Fibroblast of skin of left quadriceps (primary cell): ENCODE results near the gene LRCOL1.

Experiments
- DNase-seq, 2 experiments: peaks; one replicate each; pipeline ENCODE4 v3.0.0-alpha.2; 2013; ENCODE audit warnings: low read depth in 2 of 2

LRCOL1 gene

DNA sequence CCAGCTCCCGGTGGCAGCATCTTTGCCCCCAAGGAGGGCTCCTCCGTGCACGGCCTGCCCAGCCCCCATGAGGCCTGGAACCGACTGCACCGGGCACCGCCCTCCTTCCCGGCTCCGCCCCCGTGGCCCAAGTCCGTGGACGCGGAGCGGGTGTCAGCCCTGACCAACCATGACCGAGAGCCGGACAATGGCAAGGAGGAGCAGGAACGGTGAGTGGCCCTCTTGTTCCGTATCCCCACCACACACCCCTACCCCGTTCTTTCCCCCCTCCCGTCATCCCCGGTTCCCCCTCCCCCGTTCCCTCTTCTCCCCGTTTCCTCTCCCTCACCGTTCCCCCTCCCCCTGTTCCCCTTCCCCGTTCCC lies 28.3 kb downstream of the LRCOL1 start:
- DNase-seq, result no peak

DNA sequence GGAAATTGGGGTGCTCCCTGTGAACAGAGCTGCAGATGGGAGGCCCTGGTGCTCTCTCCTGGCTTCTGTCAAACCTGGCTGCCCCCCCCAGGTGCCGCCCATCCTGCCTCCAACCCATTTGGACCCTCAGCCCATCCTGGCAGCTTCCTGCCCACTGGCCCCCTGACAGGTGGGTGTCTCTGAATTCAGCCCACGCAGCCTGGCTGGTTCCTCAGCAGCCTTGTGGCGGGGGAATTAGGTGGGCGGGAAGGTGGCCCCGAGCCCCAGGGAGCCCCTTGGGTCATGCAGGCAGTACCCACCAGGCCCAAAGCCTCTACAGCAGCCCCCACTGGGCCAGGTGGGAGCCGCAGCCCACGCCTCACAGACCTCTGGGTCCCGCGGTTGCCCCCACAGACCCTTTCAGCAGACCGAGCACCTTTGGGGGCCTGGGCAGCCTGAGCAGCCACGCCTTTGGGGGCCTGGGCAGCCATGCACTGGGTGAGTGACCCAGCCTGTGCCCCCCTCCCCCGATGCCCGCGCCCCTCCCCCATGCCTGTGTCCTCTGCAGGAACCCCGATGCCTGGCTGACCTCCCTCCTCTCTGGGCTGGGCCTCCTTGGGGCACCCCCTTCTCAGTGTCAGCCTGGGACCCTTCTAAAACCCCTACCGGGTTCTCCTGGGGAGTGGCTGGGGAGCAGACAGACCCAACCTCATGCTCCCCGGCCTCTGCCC lies 28.9 kb downstream of the LRCOL1 start:
- DNase-seq, result no peak

DNA sequence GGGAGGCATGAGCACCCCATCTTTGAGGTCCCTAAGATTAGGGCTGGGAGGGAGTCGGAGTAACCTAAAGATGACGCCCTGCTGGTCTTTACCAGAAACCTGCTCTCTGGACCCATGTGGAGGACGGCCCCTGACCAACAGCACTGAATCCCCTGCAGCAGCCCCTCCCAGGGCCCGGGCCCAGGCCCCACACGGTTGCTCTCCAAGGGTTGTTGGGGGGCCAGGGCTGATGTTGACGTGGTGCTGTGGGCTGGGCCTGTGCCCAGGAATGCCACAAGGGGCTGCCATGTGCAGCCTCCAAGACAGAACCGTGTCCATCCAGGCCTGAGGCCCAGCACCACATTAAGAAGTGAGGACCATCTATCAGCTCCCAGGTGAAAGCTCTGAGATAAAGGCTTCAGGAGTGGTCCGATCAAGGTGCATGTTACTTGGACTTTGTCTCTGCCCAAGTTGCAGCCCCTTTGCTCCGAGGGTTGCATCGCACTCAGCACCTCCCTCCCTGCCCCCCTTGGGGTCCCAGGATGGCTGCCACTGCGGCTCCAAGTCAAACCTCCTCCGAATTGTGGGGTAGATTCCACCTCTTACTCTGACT lies 29.6 kb downstream of the LRCOL1 start:
- DNase-seq, result no peak

DNA sequence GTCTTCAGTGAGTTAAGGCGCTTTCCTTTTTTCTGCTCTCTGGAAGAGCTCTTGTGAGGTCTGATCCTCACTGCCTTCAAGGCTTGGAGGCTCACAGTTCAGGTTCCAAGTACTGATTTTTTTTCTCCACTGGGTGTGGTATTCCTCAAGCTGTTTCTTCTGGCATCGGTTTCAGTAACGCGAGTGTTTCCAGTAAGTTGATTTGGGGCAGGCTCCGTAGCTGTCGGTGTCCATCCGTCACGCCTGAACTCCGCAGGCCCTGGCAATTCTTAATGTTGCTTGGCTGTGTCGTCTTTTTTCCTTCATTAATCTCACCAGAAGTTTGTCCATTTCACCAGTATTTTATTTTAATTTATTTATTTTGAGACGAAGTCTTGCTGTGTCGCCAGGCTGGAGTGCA lies 30.6 kb downstream of the LRCOL1 start:
- DNase-seq, result no peak

DNA sequence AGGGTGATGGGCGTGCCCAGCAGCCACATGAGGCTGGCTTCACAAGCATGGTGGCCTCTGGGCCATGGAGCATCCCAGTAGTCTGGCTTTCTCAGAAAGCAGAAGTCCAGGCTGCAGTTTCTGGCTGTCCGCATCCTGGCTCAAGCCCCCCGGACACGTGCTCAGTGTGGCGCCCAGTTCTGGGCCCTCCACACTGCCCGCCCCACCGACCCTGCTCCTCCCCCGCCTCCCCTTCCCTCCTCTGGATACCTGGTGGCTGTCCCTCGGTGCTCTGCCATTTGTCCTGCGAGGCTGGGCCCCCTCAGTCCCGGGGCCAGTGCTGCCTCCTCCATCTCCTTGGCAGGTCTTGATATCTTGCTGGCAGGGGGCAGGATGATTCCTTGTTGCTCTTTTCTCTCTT lies 31.6 kb downstream of the LRCOL1 start:
- DNase-seq, result no peak

DNA sequence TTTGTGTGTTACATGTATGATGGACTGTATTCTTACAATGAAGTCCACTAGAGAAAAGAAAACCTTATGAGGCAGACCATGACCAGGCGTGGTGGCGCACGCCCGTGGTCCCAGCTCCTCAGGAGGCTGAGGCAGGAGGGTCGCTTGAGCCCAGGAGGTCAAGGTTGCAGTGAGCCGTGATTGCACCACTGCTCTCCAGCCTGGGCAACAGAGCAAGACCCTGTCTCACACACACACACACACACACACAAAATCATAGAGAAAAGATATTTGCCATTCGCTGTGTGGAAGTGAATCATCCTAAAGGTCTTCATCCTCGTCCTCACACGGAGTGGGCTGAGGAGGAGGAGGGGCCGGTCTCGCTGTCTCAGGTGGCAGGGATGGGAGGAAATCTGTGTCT lies 32.3 kb downstream of the LRCOL1 start:
- no peak for DNase-seq

DNA sequence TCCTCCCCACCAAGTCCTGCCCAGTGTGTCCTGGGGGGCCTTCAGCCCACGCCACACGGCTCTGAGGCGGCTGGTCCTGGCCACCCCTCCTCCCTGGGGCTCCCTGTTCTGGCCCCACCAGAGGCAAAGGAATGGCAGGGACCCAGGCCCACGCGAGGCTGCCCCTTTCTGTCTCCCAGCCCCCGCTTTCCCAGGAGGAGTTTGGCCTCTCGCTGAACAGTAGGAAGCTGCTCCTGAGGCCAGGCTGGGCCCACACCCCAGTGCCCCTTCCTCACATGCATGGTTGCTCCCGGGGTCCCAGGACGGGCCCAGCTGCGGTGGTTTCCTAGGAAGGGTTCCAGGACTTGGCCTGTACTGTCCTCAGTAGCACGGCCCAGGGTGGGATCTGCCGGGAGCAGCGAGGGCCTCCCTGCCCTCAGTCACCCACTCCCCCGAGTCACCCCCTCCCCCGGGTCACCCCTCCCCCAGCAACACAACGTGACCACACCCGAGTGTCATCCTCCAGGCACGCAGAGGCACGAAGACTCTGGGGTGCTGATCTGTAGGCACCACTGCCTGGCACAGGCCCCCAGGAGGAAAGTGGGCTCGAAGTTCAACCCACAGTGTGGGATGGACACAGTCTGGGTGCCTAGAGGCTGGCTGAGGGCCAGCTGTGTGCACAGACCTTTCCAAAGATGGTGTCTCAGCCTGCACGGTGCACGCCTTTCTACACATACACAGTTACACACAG lies 33.0 kb downstream of the LRCOL1 start:
- no peak for DNase-seq

DNA sequence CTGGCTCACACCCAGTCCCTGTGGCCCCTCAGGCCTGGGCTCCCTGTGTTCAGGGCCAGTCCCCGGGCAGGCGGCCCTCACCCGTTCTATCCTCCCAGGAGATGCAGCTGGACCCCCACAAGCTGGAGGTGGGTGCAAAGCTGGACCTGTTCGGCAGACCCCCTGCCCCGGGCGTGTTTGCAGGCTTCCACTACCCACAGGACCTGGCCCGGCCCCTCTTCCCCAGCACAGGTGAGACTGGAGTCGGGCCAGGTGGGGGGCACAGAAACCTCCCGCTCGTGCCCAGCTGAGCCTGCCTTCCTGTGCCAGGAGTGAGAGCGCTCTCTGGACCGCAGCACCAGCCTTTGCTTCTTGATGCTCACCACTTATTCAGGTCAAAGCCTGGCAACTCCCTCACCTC lies 33.7 kb downstream of the LRCOL1 start:
- DNase-seq, result no peak

DNA sequence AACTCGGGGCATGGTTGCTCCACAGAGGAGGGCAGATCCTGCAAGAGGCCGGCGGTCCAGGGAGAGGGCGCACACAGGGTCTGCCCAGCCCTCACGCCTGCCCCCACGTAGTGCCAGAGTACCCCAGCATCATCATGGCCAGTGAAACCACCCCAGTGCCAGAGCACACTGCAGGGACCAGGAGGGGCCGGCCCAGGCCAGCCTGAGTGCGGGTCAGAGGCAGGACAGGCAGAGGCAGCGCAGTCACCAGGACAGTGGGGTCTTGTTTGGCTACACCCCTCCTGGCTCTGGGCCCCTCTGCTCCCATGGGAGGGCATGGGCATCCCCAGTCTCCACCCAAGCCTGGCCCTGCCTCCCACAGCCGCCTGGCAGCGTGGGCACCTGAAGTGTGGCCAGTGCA lies 34.7 kb downstream of the LRCOL1 start:
- no peak for DNase-seq

DNA sequence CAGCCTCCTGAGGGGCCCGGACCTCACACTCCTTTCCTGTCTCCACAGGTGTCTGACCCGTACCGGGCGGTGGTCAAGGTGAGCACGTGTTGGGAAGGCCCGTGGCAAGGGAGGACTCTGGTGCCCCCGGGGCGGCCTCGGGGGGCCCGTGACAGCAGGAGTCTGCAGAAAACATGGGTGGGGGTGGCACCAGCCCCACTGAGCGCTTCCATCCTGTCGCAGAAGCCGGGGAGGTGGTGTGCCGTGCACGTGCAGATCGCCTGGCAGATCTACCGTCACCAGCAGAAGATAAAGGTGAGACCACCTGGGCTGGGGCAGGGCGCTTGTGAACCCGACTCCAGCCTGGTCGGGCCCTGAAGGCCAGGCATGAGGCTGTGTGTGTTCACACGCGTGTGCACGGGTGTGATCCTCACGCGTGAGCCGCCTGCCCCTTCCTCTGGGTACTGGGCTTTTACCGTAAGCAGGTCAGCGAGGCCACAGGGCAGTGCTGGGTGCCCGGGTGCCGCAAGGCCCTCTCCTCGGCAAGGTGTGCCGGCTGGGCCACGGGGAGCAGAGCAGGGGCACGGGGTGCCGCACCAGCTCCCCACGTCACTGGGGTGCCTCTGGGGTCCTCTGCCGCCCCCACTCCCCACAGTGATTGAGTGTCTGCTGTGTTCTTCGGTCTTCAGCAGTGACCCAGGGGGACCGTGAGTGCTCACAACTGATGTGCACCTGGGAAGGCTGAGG lies 35.9 kb downstream of the LRCOL1 start:
- DNase-seq, result no peak

DNA sequence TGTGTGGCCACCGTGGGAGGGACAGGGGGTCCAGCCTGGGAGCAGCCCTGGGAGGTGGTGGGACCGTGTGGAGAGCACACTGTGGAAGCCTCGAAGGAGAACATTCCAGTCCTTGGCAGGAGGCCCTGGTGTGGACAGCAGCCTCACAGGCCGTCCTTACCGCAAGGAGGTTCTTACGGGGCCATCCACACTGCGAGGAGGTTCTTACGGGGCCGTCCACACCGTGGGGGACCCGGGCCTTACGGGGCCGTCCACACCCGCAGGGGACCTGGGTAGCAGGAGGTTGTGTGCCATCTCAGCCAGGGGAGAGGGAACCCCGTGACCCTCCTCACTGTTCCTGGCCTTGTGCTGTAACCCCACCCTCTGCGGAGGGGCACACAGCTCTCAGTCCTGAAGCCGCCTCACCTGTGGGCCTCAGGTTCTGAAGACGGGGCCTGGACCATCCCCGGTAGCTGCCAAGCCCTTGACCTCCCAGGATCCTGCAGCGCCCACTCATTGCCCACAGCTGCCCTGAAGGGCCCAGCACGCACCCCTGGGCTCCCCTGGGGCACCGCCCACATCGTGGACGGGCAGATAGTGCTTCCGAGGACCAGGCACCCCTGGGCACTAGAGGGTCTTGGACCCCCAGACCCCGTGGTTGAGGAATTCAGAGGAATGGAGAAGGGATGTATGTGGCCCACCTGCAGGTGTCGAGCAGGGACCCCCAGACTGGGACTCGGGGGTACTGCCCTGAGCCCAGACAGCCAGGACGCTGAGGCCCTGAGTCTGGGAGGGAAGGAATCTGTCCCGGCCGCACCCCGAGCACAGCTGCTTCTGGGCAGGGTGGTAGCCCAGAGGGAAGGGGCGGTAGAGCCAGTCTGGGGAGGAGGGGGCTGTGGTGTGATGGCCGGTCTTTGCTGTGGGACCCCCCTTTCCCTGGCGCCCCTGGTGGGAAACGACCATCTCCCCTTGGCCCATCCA lies 37.3 kb downstream of the LRCOL1 start:
- no peak for DNase-seq

DNA sequence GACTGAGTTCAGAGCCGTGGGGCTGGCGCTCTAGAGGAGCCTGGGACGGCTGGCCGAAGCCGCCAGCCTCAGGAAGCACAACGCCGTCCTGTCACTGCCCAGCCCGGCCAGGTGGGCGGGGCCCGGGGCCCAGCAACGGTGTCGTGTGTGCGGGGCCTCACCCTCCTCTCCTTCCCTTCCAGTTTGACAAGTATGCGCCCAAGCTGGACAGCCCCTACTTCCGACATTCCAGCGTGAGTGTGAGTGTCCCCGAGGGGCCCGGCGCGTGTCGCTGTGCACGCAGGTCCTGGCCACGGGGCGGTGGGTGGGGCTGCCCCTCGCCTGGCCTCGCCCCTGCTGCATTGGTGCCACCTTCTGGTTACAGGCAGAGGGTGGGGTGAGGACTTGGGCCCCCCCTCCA lies 38.3 kb downstream of the LRCOL1 start:
- no peak for DNase-seq

DNA sequence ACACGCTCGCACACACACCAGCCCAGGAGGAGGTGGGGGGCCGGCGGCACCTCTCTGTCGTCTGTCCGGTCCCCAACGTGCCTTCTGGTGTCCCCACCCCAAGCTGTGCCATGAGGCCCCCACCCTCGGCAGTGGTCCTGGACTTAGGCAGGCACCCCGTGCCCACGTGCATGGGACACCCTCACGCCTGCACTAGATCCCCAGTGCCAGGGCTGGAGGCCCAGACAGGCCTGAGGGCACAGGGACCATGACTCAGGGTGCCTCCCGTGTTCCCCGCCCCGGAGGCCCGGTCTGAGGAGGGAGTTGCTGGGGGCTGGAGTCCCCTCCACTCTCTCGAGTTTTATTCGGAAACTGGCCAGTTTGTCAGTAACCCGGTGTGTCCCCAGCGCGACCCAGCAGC lies 38.8 kb downstream of the LRCOL1 start:
- DNase-seq, result no peak

DNA sequence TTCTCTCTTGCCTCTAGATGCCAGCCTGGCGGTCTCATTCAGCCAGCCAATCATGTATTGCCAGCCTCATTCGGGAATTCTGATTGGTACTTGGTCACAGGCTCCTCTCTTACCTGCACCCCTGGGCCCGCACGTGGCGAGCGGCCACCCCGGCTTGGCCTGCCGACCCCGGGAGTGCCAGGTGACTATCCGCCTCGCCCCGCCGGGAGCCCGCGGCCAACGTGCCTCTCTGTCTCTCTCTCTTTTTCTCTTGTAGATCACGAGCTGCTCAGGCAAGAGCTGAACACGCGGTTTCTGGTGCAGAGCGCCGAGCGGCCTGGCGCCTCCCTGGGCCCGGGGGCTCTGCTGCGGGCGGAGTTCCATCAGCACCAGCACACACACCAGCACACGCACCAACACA lies 39.3 kb downstream of the LRCOL1 start:
- no peak for DNase-seq

DNA sequence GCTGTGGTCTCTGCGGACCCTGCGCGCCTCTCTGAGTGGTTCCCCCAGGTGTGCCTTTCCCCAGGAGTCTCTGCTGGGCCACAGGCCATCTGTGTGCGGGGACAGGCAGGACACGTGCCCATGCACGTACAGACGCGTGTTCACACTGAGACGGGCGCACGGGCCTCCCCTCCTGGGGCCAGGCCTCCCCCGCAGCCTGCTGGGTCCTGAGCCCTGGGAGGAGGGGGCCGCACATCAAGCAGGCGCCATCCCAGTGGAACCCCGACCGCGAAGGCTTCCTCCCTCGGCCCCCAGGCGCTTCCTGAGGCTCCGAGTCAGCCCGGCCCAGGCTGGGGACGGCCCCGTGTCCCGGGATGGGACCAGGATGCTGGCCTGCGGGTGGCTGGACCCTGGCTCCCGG lies 39.7 kb downstream of the LRCOL1 start:
- no peak for DNase-seq

DNA sequence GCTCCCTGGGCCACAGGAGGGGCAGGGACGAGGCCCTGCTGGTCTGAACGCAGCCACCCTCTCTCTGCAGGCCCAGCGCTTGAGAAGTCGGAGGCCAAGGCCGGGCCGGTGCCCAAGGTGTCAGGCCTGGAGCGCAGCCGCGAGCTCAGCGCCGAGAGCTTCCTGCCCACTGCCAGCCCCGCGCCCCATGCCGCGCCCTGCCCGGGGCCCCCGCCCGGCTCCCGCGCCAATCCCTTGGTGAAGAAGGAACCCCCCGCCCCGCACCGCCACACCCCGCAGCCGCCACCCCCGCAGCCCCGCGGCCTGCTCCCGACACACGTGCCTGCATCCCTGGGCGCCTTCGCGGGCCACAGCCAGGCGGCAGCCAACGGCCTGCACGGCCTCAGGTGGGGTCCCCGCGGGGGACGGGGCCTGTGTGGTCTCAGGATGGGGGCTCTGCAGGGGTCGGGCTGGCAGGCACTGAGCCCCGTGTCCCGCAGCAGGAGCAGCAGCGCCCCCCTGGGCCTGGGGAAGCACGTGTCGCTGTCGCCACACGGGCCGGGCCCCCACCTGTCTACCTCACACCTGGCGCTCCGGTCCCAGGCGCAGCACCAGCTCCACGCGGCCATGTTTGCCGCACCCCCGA lies 40.4 kb downstream of the LRCOL1 start:
- DNase-seq, result no peak

DNA sequence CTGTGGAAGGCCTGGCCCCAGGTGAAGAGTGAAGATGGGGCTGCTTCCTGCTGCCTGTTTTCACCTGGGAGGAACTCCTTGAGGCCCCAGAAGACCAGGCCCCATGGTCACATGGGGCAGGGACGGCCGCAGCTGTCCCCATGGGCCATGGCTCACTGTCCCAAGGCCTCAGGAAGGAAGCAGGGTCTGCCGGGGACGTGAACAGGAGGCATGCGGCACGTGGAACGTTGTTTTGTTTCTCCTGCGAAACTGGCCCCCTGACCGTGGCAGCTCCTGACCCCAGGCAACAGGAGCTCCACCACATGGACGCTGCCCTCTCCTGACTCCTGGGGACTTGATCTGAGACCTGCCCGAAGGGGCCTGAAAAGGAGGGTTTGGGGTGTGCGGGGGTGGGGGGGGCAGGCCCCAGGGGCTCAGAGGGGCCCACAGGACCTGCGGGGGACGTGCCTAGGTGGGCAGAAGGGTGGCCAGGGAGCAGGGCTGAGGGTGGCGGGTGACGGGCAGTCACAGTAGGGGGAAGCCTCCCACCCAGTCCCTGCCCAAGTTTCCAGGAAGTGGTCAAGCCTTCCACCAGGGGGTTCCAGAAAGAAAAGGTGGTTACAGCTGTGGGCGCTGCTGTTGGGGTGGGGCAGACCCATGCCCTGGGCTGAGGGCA lies 41.4 kb downstream of the LRCOL1 start:
- no peak for DNase-seq

DNA sequence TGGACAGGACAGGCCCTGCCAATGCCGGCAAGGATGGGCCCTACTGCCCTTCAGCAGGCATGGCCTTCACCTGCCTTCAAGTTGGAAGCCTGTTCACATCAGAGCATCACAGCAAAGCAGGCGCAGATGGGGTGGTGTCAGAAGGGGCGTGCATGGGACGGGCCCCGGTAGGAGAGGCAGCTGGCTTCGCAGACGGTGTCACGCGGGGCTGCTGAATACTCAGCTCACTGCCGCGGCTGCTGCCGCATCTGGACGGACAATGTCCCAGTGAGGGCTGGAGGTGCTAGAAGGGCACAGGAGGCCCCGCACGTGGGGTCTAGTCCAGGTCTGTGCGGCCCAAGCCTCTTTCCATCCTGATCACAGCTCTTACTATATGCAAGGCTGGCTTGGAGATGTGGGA lies 42.1 kb downstream of the LRCOL1 start:
- DNase-seq, result no peak

DNA sequence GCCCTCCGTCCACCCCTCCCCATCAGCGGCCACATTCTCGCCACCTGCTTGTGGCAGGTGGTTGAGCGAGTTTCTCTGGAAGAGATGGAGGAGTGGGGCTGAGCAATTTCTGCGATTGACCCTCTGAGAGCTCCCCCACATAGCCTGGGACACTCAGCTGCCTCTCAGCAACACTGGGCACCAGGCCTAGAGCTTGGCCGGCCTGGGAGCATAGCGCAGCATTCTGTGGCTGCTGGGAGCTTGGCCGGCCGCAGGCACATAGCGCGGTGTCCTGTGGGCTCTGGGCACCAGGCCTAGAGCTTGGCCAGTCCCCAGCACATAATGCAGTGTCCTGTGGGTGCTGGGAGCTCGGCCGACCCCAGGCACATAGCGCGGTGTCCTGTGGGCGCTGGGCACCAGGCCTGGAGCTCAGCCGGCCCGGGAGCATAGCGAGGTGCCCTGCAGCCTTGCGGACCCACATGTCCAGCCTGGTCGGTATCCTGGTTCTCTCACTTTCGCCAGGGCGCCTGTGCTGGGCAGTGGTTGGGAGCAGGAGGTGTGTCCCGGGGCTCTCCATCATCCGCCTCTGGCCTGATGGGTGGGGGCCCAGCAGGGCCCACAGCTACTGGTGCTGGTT lies 43.8 kb downstream of the LRCOL1 start:
- DNase-seq, result no peak

DNA sequence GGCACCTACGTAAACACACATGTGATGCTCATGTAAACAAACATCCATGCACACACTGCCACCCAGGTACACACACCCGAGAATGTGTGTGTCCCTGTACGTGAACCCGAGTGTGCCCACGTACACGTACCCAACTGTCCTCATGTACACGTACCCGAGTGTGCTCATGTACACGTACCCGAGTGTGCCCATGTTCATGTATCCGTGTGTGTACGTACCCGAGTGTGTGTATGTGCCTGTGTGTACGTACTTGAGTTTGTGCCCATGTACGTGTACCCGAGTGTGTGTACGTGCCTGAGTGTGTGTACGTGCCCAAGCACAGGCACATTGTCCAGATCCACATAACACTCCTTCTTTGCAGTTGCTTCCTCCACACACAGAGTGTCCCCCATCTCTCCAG lies 45.0 kb downstream of the LRCOL1 start:
- no peak for DNase-seq
